ENCODE results near the gene SLC24A4. TPM values are rescaled to one million over a fixed set of nuclear protein-coding genes. Genes with fewer than 3 reads are reported as not detected.

Gene SLC24A4
- total RNA-seq, 1 experiment from 2014 or later, result not detected

- Mint-ChIP-seq H3K27ac (ENCODE audit: unreplicated experiment) (no peak overlapping the region), H3K4me1 (ENCODE audit: low read depth, unreplicated experiment) (no peaks in the 10 kb centered on the region), H3K4me3 (ENCODE audit: low read depth, unreplicated experiment) (no peak overlapping the region), H3K27me3 (ENCODE audit: unreplicated experiment) (no peaks in the 10 kb centered on the region), H3K36me3 (ENCODE audit: insufficient read depth, unreplicated experiment) (peaks cover 3% of the 10 kb centered on the region), H3K9me3 (ENCODE audit: low read depth, unreplicated experiment) (no peaks in the 10 kb centered on the region)
- intact Hi-C loops (cut with micrococcal nuclease; ENCODE audit: unreplicated experiment), result no loop called here
- no peak for TF ChIP-seq CTCF (IDR thresholded peaks at IDR 0.05; ENCODE audit: unreplicated experiment)
- no peak for DNase-seq
- CTCF ChIA-PET, result no interaction called here
- BruUV-seq (replicated peaks), result no TSS peak
Observed at GRCh38 chr14:92494512-92494911, 171.5 kb downstream of the SLC24A4 start.

- intact Hi-C loops (cut with micrococcal nuclease; ENCODE audit: unreplicated experiment), result no loop called here
- DNase-seq, result no peak
- Mint-ChIP-seq H3K36me3 (ENCODE audit: insufficient read depth, unreplicated experiment) (no peaks in the 10 kb centered on the region), H3K27me3 (ENCODE audit: unreplicated experiment) (no peaks in the 10 kb centered on the region), H3K9me3 (ENCODE audit: low read depth, unreplicated experiment) (no peaks in the 10 kb centered on the region), H3K27ac (ENCODE audit: unreplicated experiment) (no peak overlapping the region), H3K4me3 (ENCODE audit: low read depth, unreplicated experiment) (no peak overlapping the region), H3K4me1 (ENCODE audit: low read depth, unreplicated experiment) (no peaks in the 10 kb centered on the region)
- no TSS peak for BruUV-seq (replicated peaks)
- TF ChIP-seq CTCF (IDR thresholded peaks at IDR 0.05; ENCODE audit: unreplicated experiment), result no peak
- CTCF ChIA-PET, result no interaction called here
Observed at GRCh38 chr14:92495027-92495426, 172.1 kb downstream of the SLC24A4 start.

GRCh38 chr14:92496191-92496857 is 173.4 kb downstream of the SLC24A4 start:
- H3K36me3 Mint-ChIP-seq (ENCODE audit: insufficient read depth, unreplicated experiment), result no peaks in the 10 kb centered on the region
- H3K4me1 Mint-ChIP-seq (ENCODE audit: low read depth, unreplicated experiment), result no peaks in the 10 kb centered on the region
- TF ChIP-seq CTCF (IDR thresholded peaks at IDR 0.05; ENCODE audit: unreplicated experiment), result no peak
- H3K27ac Mint-ChIP-seq (ENCODE audit: unreplicated experiment), result no peak overlapping the region
- DNase-seq, result no peak
- H3K4me3 Mint-ChIP-seq (ENCODE audit: low read depth, unreplicated experiment), result no peak overlapping the region
- intact Hi-C loops (cut with micrococcal nuclease; ENCODE audit: unreplicated experiment), result no loop called here
- CTCF ChIA-PET, result no interaction called here
- H3K9me3 Mint-ChIP-seq (ENCODE audit: low read depth, unreplicated experiment), result no peaks in the 10 kb centered on the region
- H3K27me3 Mint-ChIP-seq (ENCODE audit: unreplicated experiment), result no peaks in the 10 kb centered on the region
- no TSS peak for BruUV-seq (replicated peaks)

GRCh38 chr14:92497391-92497790 is 174.4 kb downstream of the SLC24A4 start:
- no peaks in the 10 kb centered on the region for H3K27me3 Mint-ChIP-seq (ENCODE audit: unreplicated experiment)
- H3K9me3 Mint-ChIP-seq (ENCODE audit: low read depth, unreplicated experiment), result no peaks in the 10 kb centered on the region
- BruUV-seq (replicated peaks), result no TSS peak
- no peaks in the 10 kb centered on the region for H3K4me1 Mint-ChIP-seq (ENCODE audit: low read depth, unreplicated experiment)
- no peak for DNase-seq
- intact Hi-C loops (cut with micrococcal nuclease; ENCODE audit: unreplicated experiment), result no loop called here
- no peak for TF ChIP-seq CTCF (IDR thresholded peaks at IDR 0.05; ENCODE audit: unreplicated experiment)
- CTCF ChIA-PET, result no interaction called here
- H3K27ac Mint-ChIP-seq (ENCODE audit: unreplicated experiment), result no peak overlapping the region
- no peaks in the 10 kb centered on the region for H3K36me3 Mint-ChIP-seq (ENCODE audit: insufficient read depth, unreplicated experiment)
- H3K4me3 Mint-ChIP-seq (ENCODE audit: low read depth, unreplicated experiment), result no peak overlapping the region
